ENCODE data around the gene KCNIP1. TPM values are rescaled to one million over a fixed set of nuclear protein-coding genes. Genes with fewer than 3 reads are reported as not detected.

Gene KCNIP1
- polyA plus RNA-seq, 1 donor from 2014 or later, result 13.8 TPM

GRCh38 chr5:170656346-170656745, 152.5 kb downstream of the KCNIP1 start:
- no peaks in the 10 kb centered on the region for H3F3A ChIP-seq (ENCODE audit: insufficient read depth, low read length, poor library complexity, severe bottlenecking)
- no peak overlapping the region for H3K4me2 ChIP-seq (ENCODE audit: low read length)
- H3K27ac ChIP-seq (ENCODE audit: low read length), result no peak overlapping the region
- no peaks in the 10 kb centered on the region for H3K27me3 ChIP-seq (ENCODE audit: insufficient read depth, low read depth, low read length)
- H3K9me3 ChIP-seq (ENCODE audit: low read length), result no peaks in the 10 kb centered on the region
- TF ChIP-seq CTCF (IDR thresholded peaks at IDR 0.05; ENCODE audit: poor library complexity, severe bottlenecking) (no peak), EP300 (conservative IDR thresholded peaks at IDR 0.05; ENCODE audit: poor library complexity, severe bottlenecking) (no peak), EZH2 (IDR thresholded peaks at IDR 0.05; ENCODE audit: borderline replicate concordance, insufficient read depth, low read length, poor library complexity, severe bottlenecking) (no peak), RAD21 (conservative IDR thresholded peaks at IDR 0.05) (no peak), TAF1 (IDR thresholded peaks at IDR 0.05; ENCODE audit: low read depth) (no peak), POLR2AphosphoS5 (IDR thresholded peaks at IDR 0.05) (no peak), REST (IDR thresholded peaks at IDR 0.05; ENCODE audit: borderline replicate concordance) (no peak), MXI1 (conservative IDR thresholded peaks at IDR 0.05; ENCODE audit: poor library complexity, severe bottlenecking) (no peak), SMC3 (conservative IDR thresholded peaks at IDR 0.05; ENCODE audit: poor library complexity) (no peak)
- no peaks in the 10 kb centered on the region for H3K79me2 ChIP-seq (replicated peaks; ENCODE audit: insufficient read depth, low read length)
- H3K36me3 ChIP-seq (ENCODE audit: insufficient read depth, low read length), result no peaks in the 10 kb centered on the region
- H3K4me3 ChIP-seq (ENCODE audit: low read length), result no peak overlapping the region
- no peaks in the 10 kb centered on the region for H4K20me1 ChIP-seq (ENCODE audit: insufficient read depth)
- no peak overlapping the region for H3K9ac ChIP-seq (ENCODE audit: low read length)
- H3K9me2 ChIP-seq (ENCODE audit: insufficient read depth, low read length), result no peaks in the 10 kb centered on the region
- H2AFZ ChIP-seq (ENCODE audit: low read depth, low read length), result no peak overlapping the region

GRCh38 chr5:170660531-170660930, 156.7 kb downstream of the KCNIP1 start:
- Histone ChIP-seq H3K27ac (ENCODE audit: low read length) (no peak overlapping the region), H3K27me3 (ENCODE audit: insufficient read depth, low read depth, low read length) (no peaks in the 10 kb centered on the region), H2AFZ (ENCODE audit: low read depth, low read length) (no peak overlapping the region), H3K36me3 (ENCODE audit: insufficient read depth, low read length) (no peaks in the 10 kb centered on the region), H3K4me2 (ENCODE audit: low read length) (no peak overlapping the region), H3K9ac (ENCODE audit: low read length) (no peak overlapping the region), H4K20me1 (ENCODE audit: insufficient read depth) (no peaks in the 10 kb centered on the region), H3F3A (ENCODE audit: insufficient read depth, low read length, poor library complexity, severe bottlenecking) (no peaks in the 10 kb centered on the region), H3K9me3 (ENCODE audit: low read length) (no peaks in the 10 kb centered on the region), H3K4me3 (ENCODE audit: low read length) (no peak overlapping the region), H3K79me2 (replicated peaks; ENCODE audit: insufficient read depth, low read length) (no peaks in the 10 kb centered on the region), H3K9me2 (ENCODE audit: insufficient read depth, low read length) (no peaks in the 10 kb centered on the region)
- TF ChIP-seq SMC3 (conservative IDR thresholded peaks at IDR 0.05; ENCODE audit: poor library complexity) (no peak), RAD21 (conservative IDR thresholded peaks at IDR 0.05) (no peak), CTCF (IDR thresholded peaks at IDR 0.05; ENCODE audit: poor library complexity, severe bottlenecking) (no peak), EZH2 (IDR thresholded peaks at IDR 0.05; ENCODE audit: borderline replicate concordance, insufficient read depth, low read length, poor library complexity, severe bottlenecking) (no peak), POLR2AphosphoS5 (IDR thresholded peaks at IDR 0.05) (no peak), TAF1 (IDR thresholded peaks at IDR 0.05; ENCODE audit: low read depth) (no peak), EP300 (conservative IDR thresholded peaks at IDR 0.05; ENCODE audit: poor library complexity, severe bottlenecking) (no peak), REST (IDR thresholded peaks at IDR 0.05; ENCODE audit: borderline replicate concordance) (no peak), MXI1 (conservative IDR thresholded peaks at IDR 0.05; ENCODE audit: poor library complexity, severe bottlenecking) (no peak)
